HG03575 (cell line): ENCODE data around the gene JAZF1.

ENCODE experiments used
- ATAC-seq: cut with Tn5 transposase; IDR thresholded peaks from one replicate; pipeline ENCODE4 v1.9.1; 2021; ENCODE audit not compliant: unreplicated experiment, insufficient number of reproducible peaks, low FRiP score; ENCODE audit errors: extremely low read depth

JAZF1 gene

GRCh38 chr7:27917774-27918314 is 262.8 kb downstream of the JAZF1 start:
- no peak for ATAC-seq

DNA sequence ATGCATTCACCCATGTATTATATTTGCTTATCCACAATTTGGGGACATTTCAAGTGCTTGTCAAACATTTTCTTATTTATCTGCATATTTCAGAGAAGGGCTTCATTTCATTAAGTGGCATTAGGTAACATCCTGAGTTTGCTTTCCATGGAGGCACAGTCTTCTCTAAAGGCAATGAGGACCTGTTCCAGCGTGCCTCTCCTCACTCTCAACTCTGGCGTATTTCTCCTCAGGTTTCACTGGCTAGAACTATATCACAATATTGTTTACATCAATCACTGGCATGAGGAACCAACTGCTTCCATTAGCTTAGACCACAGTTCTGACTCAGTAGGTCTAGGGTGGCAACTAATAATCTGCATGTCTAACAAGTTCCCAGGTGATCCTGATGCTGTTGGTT is 263.5 kb downstream of the JAZF1 start:
- no peak for ATAC-seq

DNA sequence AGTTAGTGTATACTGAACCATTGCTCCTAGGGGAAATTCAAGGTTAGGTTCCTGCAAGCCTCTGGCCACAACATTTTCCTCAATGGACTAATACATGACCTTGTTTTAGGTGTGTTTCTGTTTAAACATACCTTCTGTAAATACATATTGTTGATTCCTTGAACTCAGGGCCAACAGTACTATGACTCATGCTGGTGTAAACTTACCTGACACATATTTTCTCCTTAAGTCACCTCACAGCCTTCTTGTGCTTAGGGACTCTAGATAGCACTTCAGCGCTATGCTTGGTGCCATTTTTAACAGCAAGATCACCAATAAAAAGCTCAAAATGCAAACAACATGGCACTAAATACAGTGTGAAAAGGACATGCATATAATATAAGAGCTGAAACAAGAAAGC is 264.2 kb downstream of the JAZF1 start:
- ATAC-seq = no peak

DNA sequence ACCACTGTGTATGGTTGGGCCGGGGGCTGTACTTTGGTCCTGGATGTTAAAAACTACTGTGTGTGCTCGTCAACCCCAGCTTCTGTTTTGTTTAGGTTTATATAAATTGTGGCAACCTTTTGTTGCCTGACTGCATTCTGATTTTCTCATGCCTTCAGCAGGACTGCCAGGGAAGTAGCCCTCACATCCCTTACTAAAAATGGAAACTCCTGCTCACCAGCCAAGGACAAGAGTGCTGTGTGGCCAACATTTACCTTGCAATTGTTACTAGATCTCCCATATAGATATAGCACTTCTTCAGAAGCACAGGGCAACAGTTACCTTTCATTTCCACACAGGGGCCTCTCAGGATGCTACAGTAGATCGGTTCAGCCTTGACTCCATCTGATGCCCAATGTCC is 266.2 kb downstream of the JAZF1 start:
- ATAC-seq = no peak

- no peak for ATAC-seq
Measured at GRCh38 chr7:27912751-27913150, 267.8 kb downstream of the JAZF1 start.

- no peak for ATAC-seq
Measured at GRCh38 chr7:27911920-27912319, 268.7 kb downstream of the JAZF1 start.

- no peak for ATAC-seq
Measured at GRCh38 chr7:27910326-27910725, 270.3 kb downstream of the JAZF1 start.

DNA sequence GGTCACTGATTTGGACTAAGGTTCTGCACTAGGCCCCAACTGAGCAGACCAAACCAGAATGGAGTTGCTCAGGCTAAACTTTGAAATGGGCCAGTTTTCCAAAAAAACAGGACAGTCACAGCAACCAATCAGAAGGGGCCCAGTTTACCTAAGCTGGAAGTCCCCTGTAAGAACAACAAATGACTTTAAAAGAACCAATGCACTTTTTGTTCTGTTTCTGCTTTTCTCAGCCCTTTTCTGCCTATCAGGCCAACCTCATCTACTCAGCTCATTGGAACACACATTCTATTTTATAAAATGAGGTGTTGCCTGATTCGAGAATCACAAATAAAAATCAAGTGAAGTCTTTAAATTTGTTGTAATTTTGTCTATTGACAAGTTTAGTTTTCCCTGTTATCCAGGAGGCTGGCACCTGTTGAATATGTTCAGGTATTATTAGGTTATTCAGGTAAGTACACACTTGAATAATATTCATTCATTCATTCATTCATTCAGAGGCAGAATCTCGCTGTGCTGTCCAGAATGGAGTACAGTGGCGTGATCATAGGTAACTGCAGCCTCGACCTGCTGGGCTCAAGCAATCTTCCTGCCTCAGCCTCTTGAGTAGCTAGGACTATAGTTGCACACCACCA is 271.9 kb downstream of the JAZF1 start:
- ATAC-seq = no peak

DNA sequence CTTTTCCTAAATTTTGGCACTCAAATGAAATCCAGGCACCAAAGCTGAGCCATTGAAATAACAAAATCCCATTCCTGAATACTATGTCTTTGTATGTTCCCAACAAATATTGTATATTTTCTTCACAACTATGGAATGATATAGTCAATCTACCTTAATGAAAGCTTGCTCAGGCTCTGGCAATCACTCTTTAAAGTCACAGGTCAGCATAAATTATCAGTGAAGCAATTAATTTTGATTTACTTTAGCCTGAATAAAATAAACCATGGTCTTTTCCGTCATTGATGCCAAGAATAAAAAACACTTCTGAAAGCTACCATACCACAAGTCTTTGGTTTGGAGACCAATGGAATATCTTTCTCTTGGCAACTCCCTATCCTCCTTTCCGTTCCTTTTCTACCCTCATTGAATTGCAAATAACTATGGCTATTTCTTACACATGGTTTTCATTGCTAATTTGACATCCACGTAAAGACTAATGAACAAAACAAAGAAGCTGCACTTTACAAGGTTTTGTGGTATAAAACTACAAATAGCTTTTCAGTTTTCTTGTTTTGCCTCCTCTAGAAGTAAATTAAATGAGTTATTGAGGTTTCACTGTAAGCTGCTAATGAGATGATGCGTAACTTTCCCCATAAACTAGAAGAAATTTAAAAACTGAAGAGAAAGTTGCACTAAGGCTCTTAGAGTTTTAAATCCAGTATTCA is 274.1 kb downstream of the JAZF1 start:
- ATAC-seq = no peak

DNA sequence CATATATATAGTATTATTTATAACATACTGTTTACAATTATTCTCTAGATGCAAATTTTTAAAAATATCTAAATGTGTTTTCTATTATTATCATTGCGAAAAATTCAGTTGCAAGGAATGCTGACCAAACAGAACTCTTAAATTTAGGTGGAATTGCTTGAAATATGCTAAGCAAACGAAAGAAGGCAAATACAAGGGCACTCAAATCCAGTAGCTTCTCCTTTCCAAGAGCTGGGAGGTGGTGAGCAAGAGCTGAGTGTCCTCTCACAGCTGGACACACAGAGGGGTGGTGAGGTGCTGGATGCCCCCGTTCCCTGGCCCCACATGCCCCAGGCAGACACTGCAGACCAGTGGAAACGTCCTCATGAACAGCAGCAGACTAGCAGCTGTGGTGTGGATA is 274.6 kb downstream of the JAZF1 start:
- ATAC-seq = no peak

- ATAC-seq = no peak
Measured at GRCh38 chr7:27901028-27901760, 279.4 kb downstream of the JAZF1 start.

GRCh38 chr7:27900006-27900405 is 280.6 kb downstream of the JAZF1 start:
- ATAC-seq = no peak

- ATAC-seq = no peak
Measured at GRCh38 chr7:27899601-27900000, 281.0 kb downstream of the JAZF1 start.

DNA sequence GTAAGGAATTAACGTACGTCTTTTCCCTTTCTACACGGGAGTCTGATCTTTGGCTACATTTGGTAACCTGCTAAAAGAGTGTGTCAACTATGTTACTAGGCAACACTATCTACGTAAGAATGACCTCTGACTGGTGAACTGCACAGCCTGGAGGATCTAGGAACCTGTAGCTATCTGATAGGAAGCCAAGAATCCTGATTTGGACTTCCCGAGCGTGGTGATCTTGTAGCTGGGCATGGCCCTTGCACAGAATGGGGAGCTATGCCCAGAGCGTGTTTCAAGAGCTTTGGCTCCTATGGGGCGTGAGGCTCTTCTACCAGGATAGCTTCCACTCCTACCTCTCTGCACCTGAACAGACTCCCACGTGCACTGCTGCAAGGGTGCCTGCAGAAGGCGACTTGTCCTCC is 283.2 kb downstream of the JAZF1 start:
- no peak for ATAC-seq

DNA sequence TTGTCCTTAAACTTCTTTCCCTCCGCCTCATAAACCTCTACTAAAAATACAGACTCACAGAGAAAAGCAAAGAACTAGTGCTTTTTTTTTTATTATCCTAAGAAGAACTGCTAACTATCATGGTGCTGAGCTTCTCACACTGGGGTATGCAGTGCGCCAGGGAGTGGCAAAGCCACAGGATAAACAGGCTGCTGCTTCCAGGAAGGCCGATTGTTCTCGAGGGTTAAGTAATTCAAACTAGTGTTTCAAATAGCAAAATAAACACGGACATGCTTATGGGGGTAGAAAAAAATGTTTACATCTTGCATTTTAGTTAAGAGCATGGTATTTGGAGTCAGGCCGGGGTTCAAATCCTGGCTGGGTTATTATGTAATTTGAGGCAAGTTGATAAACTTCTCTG is 283.6 kb downstream of the JAZF1 start:
- no peak for ATAC-seq

- ATAC-seq = no peak
Measured at GRCh38 chr7:27895551-27895950, 285.0 kb downstream of the JAZF1 start.

DNA sequence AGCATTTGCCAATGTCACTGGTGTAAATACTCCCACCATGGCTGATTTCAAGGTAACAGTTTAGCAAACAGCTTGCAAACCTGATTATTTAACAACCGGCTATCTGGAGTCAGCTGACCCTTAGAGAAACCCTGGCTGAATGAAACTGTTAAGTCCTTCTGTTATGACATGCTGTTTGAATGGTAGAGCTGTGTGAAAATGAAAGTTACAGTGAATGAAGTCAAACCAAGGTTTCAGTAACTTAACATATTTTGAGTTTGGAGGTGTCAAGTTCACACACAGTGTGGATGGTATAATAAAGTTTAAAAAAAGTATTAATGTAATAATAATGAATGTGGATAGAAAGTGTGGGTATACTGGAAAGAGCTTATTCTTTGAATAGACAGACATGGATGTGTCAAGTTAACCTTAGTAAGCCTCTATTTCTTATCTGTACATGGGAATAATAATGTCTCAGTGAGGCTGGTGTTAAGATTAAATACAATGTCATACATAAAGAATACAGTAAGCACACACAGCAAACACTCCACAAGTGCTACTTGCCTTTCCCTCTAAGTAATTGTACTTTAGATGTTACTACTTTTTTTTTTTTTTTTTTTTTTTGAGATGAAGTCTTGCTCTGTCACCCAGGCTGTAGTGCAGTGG is 290.3 kb downstream of the JAZF1 start:
- peak; percentile 91 for ATAC-seq

- ATAC-seq = no peak
Measured at GRCh38 chr7:27889800-27890199, 290.8 kb downstream of the JAZF1 start.

DNA sequence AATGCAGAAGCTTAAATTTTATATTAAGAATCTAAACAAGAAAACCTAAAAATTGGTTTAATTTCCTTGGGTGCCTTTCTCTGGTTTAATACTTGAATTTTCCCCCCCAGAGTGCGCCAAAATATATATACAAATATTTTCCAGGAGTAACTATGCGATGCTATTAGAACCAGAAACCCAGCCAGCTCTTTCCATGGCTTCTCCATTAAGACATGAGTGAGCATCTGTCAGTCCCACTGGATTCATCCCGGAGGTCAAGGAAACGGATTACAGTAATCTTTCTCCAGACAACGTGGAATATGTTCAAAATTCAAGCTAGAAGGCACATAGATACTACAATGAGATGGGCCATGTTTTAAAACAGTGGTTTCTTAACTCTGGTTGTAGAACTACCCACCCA is 291.9 kb downstream of the JAZF1 start:
- ATAC-seq = no peak
